HT-29 (cell line): ENCODE measurements around the gene URGCP. TPM values are rescaled to one million over a fixed set of nuclear protein-coding genes. Genes with fewer than 3 reads are reported as not detected.

Experiments
- DNase-seq: peaks from one replicate; pipeline ENCODE4 v3.0.0-alpha.2; 2015; ENCODE audit warnings: low spot score
- total RNA-seq: library from RNA; depleted of rRNA; stranded (reverse); fragments of >200 nt; shearing (Covaris generic); gene quantifications from 2 replicates; pipeline ENCODE4 v1.2.3, GENCODE V29; 2014

The URGCP gene
- total RNA-seq, 1 experiment from 2014 or later = 32.9 TPM

GRCh38 chr7:43873300-43873699, 33.1 kb downstream of the URGCP start:
- no peak for DNase-seq

- DNase-seq = no peak
Observed at GRCh38 chr7:43872406-43873110, 33.8 kb downstream of the URGCP start.

DNA sequence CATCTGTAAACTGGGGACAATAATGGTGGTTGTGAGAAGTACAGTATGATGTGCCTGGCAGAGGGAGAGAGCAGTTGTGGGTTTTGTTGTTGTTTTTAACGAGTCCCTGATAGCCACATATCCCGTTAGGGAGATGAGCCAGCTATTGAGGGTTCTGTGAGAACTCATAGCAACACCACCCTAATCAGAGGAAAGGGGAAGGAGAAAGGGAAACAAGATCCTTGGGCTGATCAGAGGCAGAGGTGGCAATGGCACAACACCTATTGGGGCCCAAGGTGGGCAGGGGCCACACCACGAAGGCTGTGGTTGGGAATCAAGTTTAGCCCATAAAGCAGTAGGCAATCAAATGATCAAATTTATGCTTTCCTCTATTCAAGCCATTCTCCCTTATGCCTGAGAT, 35.3 kb downstream of the URGCP start:
- no peak for DNase-seq

DNA sequence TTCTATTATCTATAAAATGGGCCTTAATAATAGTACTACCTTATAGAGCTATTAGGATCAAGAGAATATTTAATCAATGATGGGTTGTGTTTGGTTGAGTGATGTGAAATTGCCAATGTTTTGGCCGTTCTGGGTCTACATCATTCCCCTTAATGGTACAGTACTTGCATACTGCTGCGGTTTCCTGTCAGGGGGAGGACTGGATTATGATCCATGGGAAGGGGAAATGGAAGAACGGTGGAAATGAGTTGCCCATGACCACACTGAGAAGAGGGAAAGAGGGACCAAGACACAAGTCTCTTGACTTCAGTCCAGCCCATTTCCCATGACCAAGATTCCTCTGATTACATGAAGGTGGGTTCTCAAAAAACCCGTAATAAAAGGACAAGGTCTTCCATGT, 36.1 kb downstream of the URGCP start:
- no peak for DNase-seq

- DNase-seq = no peak
Observed at GRCh38 chr7:43869867-43870240, 36.5 kb downstream of the URGCP start.

DNA sequence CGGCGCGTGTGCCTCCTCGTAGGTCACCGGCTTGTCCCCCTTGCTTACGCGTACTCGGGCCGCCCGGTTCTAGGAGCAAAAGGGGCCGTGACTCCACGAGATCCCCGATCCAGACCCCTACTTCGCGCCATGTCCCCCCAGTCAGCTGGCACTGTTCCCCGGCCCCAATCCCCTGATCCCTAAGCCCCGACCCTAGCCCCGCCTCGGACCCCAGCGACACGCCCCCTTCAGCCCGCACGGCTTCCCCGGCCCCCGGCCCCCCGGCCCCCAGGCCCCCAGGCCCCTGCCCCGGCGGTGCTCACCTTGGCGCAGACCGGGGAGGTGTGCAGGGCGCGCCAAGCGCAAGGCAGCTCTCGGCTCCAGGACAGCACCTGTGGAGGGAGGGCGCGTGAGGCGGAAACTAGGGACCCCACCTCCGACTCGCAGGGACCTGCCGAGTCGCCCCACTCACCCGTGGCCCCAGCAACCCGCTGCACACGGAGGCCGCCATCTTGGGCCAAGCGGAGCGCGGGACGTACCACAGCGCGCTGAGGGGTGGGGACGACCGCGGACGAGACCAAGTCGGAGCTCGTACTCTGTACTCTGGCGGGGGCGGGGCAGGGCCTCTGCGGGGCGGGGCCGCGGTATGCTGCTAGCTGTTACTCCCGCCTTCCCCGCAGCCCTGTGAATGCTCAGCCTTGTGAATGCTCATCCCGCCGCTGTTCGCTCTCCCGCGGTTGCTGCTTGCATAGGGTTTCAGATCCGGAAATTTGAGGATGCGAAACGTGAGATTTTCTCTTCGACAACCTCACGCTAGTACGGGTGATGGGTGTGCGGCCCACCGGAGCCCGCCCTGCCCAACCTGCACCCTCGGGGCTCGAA, 37.2 kb downstream of the URGCP start, which contains the start of gene MRPS24:
Gene MRPS24 (minus strand): TSS at position 512 of the 861 bp plus-strand sequence. CDS start 22 bp downstream, at position 490.
- peak; percentile 97 for DNase-seq

GRCh38 chr7:43868681-43869005, 37.8 kb downstream of the URGCP start:
- DNase-seq = peak; percentile 5

DNA sequence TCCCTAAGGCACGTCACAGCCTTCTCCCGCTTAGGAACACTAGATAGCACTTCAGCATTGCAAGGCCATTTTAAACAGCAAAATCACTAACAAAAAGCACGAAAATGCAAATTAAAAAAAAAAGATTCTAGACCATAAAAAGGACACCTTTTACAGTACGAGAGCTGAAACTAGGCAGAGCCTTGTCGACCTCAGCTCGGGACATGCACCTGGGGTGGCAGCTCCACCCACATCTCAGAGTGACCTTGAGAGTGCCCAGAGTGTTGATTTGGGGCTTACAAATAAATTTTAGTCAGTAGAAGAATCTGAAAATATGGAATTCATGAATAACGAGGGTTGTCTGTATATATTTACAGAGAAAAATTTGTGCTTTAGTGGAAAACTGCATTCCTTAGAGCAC, 38.2 kb downstream of the URGCP start:
- no peak for DNase-seq

DNA sequence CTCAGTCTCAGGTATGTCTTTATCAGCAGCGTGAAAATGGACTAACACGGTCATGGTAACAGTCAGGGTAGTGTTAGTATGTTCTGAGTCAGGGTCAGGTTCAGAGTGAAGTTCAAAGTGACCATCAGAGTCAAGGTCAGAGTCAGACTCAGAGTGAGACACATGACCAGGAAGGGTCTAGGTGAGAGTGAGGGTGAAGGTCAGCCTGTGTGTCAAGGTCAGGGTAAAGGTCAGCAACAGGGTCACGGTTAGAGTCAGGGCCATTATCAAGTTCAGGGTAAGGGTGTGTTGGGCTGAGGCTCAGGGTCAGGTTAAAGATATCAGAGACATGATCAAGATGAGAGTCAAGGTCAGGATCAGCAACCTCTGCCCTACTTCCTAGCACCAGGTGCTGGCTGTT, 41.1 kb downstream of the URGCP start:
- no peak for DNase-seq

DNA sequence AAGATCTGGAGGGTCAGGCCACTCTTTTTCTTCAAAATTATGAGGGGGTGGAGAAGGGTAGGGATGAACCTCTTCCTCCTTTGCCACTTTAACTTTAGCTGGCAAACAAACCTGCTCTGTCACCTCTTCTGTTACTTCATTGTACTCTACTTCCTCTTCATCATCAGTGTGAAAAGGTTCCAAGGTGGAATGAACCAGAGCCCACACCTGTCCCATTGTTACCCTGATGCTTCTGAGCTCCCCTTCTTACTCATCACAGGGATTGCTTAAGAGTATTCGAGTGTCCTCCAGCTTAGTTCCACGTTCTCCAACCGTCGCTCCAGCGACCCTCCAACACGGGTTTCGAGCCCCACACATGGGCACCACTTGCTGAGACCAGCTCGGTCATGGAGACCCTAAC, 42.3 kb downstream of the URGCP start:
- no peak for DNase-seq

- no peak for DNase-seq
Observed at GRCh38 chr7:43856996-43857395, 49.4 kb downstream of the URGCP start.

DNA sequence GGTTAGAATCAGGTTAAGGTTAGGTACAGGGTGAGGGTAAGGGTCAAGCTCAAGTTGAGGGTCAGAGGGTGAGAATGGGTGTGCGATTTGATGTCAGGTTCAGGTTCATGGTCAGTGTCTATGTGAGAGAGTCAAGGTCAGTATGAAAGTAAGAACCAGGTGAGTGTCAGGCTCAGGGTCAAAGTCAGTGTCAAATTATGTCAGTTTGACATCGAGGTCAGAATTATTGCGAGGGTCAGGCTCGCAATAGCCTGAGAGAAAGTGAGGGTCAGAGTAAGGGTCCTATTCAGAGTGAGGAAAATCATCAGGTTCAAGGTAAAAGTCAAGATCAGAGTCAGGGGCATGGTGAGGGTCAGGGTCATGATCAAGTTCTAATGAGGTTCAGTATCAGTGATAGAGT, 50.1 kb downstream of the URGCP start:
- no peak for DNase-seq

DNA sequence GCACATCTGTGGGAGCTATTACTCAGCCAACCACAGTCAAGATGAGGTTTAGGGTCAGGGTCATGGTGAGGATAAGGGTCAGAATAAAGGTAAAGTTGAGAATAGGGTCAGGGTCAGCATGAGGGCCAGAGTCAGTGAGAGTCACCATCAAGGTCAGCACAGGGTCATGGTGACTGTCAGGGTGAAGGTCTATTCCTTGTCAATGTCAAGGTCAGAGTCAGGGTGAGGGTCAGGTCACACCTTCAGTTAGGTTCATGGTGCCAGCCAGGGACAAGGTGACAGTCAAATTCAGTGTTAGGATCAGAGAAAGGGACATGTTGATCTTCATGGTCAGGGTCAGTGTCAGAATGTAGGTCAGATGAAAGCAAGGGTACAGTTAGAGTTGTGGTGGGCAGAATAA, 51.2 kb downstream of the URGCP start:
- DNase-seq = no peak

DNA sequence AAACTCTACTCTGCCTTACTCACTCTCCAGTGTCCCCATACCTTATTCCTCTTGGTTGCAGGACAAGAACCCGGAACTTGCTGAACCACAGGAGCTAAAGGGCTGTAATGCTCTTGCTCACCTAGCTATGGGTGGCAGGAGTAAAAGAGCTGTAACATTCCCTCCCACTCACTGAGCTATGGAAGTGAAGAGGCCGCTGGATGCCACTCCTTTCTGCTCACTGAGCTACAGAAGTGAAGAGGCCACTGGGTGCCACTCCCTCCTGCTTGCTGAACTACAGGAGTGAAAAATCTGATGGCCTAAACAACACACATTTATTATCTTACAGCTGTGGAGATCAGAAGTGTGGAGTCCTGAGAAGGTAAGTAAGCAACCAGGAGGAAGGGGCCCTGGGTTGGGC, 54.6 kb downstream of the URGCP start:
- DNase-seq = no peak

- DNase-seq = no peak
Observed at GRCh38 chr7:43850348-43851116, 55.9 kb downstream of the URGCP start.

DNA sequence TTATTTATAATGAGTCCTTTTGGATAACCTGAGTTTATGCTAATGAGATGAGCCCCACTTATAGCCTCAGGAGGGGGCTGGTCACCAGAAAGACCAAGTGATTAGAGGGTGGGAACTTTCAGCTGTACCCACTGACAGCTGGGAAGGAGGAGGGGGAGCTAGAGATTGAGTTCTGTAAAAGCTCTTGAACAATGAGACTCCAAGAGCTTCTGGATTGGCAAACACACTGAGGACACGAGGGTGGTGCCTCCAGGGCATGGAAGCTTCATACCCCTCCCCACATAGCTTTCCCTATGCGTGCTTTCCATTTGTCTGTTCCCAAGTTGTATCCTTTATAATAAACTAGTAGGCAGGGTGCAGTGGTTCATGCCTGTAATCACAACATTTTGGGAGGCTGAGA, 57.3 kb downstream of the URGCP start:
- no peak for DNase-seq

DNA sequence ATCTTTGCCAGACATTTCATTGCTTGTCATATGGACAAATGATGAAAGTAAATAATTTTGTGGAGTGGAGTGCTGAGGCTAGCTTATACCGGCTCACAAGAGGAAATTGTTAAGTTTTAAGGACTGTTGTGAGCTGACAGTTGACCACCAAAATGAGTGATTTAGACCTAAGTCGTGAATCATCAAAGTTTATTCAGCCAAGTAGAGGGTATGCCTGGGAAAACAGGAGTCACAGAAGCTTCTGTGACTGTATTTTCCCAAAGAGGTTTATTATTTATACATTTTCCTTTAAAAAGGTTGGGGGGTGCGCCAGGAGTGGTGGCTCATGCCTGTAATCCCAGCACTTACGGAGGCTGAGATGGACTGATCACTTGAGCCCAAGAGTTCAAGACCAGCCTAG, 58.9 kb downstream of the URGCP start:
- no peak for DNase-seq

GRCh38 chr7:43844662-43845061, 61.7 kb downstream of the URGCP start:
- no peak for DNase-seq

DNA sequence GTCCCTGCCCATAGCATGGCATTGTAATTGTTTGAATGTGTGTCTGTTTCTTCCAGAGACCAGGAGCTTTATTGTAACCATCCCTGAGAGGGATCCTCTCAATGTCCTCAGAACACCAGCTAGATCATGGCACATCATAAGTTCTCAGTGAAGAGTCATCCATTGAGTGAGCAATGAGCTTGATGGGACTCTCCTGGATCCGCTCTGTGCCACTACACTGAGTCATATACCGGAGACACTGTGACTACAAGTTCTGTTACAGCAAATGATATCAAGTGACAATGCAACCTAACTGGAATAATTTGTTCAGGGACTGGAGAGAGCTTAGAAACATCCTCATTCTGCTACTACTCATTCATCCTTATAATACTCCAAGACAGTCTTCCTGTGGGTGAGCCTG, 62.1 kb downstream of the URGCP start:
- DNase-seq = no peak

- no peak for DNase-seq
Observed at GRCh38 chr7:43843296-43843695, 63.1 kb downstream of the URGCP start.

DNA sequence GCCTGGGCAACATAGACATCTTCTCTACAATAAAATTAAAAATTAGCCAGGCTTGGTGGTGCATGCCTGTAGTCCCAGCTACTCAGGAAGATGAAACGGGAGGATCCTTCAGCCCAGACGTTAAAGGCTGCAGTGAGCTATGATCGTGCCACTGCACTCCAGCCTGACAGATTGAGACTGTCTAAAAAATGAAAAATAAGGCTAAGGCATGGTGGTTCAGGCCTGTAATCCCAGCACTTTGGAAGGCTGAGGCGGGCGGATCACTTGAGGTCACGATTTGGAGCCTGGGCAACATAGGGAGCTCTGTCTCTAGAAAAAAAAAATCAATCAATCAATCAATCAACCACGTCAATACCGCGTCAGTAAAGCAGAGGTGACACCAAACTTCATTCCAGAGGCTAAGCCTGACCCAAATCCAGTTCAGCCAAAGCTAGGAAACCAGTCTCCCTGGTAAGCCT, 68.2 kb downstream of the URGCP start:
- DNase-seq = no peak
